SK-MEL-5 (cell line): Measurements from ENCODE around the gene C5orf15. TPM values are rescaled to one million over a fixed set of nuclear protein-coding genes. Genes with fewer than 3 reads are reported as not detected.
"Not testable (repeated sequence)": the region's sequence is repeated elsewhere in the genome, so short reads cannot be mapped to it uniquely, and the experiment has no call there.

Experiments
- DNase-seq: peaks from one replicate; pipeline ENCODE4 v3.0.0-alpha.2; 2016; ENCODE audit warnings: low read depth, low spot score
- in situ Hi-C: cut with HindIII; loops from 2 replicates; pipeline ENCODE4 v1.10.0; 2016; ENCODE audit warnings: low sequenced_read_pairs, high pct_unique_total_duplicates, low pct_unique_long_range_greater_than_20kb
- total RNA-seq: library from RNA; depleted of rRNA; stranded (reverse); fragments of >200 nt; shearing (Covaris generic); gene quantifications from 2 replicates; pipeline ENCODE4 v1.2.3, GENCODE V29; 2014

Gene C5orf15
- total RNA-seq, 1 experiment from 2014 or later = 121 TPM

DNA sequence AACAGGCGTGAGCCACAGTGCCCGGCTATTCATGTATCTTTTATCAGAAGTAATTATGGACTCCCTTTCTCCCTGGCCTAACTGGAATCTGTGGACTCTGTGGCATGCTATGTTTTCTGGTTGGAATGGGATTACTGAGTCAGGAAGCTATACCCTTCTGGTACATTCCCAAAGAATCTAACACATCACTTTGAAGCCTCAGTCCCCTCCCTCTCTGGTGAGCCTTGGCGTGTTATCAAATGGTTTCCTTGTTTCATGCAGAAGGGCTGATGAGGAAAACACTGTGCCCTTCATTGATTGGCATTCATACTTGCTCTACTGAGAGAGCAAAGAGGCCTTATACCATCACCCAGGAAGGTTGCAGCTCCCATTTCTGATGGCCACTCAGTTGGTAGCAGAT lies 22.9 kb downstream of the C5orf15 start:
- DNase-seq = peak; percentile 56
- in situ Hi-C loops = no loop called here

- in situ Hi-C loops = no loop called here
- peak; percentile 73 for DNase-seq
These were observed 23.9 kb downstream of the C5orf15 start for GRCh38 chr5:133944263-133945185.

- in situ Hi-C loops = no loop called here
- no peak for DNase-seq
These were observed 25.0 kb downstream of the C5orf15 start for GRCh38 chr5:133943475-133943817.

- no peak for DNase-seq
- in situ Hi-C loops = no loop called here
These were observed 25.6 kb downstream of the C5orf15 start for GRCh38 chr5:133942614-133943474.

DNA sequence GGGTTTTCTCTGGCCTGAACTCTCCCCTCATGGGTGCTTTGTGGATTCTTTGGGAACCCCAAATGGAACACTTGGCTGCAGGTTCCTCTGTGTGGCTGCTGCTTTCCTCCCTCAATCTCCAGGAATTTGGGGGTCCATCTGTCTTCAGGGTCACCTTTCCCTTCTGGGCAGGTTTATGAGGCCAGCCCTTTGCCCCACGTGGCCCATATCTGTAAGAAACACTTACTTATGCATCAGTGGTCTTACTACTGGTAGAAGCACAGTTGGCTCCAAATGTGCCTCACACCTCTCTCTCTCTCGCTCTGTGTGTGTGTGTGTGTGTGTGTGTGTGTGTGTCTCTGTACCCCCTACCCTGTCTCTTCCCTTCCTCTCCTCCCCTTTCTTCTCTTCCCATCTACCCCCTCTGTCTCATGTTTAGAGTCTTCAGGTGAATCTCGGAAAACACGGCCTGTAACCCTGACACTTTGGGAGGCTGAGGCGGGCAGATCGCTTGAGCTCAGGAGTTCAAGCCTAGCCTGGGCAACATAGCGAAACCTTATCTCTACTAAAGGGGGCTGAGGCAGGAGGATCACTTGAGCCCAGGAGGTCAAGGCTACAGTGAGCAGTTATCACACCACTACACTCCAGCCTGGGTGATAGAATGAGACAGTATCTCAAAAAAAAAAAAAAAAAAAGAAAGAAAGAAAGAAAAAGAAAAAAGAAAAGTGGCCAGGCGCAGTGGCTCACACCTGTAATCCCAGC lies 26.8 kb downstream of the C5orf15 start:
- no peak for DNase-seq
- in situ Hi-C loops = no loop called here

GRCh38 chr5:133939668-133940067 lies 28.8 kb downstream of the C5orf15 start:
- in situ Hi-C loops = no loop called here
- no peak for DNase-seq

DNA sequence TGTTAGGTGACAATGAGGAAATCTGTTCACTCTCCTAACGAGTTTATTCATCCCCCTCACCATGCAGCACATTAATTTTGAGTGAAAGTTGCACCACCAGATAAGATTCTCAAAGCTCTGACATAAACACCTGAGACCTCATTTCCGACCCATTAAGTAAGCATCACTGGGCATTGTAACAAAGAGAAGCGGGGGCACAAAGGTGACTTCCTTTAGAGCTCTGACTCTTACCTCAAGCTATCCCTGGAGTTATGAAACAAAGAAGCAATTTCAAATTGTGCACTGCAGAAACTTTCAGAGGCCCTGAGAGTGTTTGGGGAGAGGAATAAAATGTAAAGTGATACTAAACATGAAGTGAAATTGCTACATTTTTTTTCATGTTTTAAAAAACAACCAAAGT lies 29.5 kb downstream of the C5orf15 start:
- in situ Hi-C loops = no loop called here
- no peak for DNase-seq

- in situ Hi-C loops = no loop called here
These were observed 30.2 kb downstream of the C5orf15 start for GRCh38 chr5:133938039-133938821.

DNA sequence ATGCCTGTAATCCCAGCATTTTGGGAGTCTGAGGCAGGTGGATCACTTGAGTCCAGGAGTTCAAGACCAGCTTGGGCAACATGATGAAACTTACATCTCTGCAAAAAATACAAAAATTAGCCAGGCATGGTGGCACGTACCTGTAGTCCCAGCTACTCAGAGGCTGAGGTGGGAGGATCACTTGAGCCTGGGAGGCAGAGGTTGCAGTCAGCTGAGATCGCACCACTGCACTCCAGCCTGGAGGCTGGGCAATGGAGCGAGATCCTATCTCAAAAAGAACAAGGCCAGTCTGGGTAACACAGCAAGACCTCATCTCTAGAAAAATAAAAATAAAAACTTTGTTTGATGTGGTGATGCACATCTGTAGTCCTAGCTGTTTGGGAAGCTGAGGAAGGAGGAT lies 30.8 kb downstream of the C5orf15 start:
- in situ Hi-C loops, DNase-seq: not testable (repeated sequence)

More at GRCh38 chr5:133938039-133938821, 30.2 kb downstream of the C5orf15 start:
- DNase-seq = no peak

GRCh38 chr5:133936651-133937015 lies 31.8 kb downstream of the C5orf15 start:
- in situ Hi-C loops = no loop called here
- no peak for DNase-seq

DNA sequence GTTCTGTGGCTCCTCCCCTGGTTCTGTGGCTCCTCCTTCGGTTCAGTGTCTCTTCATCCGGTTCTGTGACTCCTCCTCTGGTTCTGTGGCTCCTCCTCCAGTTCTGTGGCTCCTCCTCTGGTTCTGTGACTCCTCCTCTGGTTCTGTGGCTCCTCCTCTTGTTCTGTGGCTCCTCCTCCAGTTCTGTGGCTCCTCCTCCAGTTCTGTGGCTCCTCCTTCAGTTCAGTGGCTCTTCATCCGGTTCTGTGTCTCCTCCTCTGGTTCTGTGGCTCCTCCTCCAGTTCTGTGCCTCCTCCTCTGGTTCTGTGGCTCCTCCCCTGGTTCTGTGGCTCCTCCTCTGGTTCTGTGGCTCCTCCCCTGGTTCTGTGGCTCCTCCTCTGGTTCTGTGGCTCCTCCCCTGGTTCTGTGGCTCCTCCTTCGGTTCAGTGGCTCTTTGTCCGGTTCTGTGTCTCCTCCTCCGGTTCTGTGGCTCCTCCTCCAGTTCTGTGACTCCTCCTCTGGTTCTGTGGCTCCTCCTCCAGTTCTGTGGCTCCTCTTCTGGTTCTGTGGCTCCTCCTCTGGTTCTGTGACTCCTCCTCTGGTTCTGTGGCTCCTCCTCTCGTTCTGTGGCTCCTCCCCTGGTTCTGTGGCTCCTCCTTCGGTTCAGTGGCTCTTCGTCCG lies 32.3 kb downstream of the C5orf15 start:
- in situ Hi-C loops, DNase-seq: not testable (repeated sequence)

- no peak for DNase-seq
- in situ Hi-C loops = no loop called here
These were observed 32.8 kb downstream of the C5orf15 start for GRCh38 chr5:133935667-133935940.

- in situ Hi-C loops = no loop called here
- no peak for DNase-seq
These were observed 33.4 kb downstream of the C5orf15 start for GRCh38 chr5:133934822-133935666.

- DNase-seq = no peak
- in situ Hi-C loops = no loop called here
These were observed 34.1 kb downstream of the C5orf15 start for GRCh38 chr5:133934311-133934710.

GRCh38 chr5:133933670-133934295 lies 34.6 kb downstream of the C5orf15 start:
- no peak for DNase-seq
- in situ Hi-C loops = no loop called here

GRCh38 chr5:133933169-133933509 lies 35.3 kb downstream of the C5orf15 start:
- in situ Hi-C loops = no loop called here

More at GRCh38 chr5:133933169-133933509, 35.3 kb downstream of the C5orf15 start:
- no peak for DNase-seq
